ENCODE data around the gene ASS1. TPM values are rescaled to one million over a fixed set of nuclear protein-coding genes. Genes with fewer than 3 reads are reported as not detected.

The ASS1 gene
- polyA plus RNA-seq, 1 experiment = 99.5 TPM

DNA sequence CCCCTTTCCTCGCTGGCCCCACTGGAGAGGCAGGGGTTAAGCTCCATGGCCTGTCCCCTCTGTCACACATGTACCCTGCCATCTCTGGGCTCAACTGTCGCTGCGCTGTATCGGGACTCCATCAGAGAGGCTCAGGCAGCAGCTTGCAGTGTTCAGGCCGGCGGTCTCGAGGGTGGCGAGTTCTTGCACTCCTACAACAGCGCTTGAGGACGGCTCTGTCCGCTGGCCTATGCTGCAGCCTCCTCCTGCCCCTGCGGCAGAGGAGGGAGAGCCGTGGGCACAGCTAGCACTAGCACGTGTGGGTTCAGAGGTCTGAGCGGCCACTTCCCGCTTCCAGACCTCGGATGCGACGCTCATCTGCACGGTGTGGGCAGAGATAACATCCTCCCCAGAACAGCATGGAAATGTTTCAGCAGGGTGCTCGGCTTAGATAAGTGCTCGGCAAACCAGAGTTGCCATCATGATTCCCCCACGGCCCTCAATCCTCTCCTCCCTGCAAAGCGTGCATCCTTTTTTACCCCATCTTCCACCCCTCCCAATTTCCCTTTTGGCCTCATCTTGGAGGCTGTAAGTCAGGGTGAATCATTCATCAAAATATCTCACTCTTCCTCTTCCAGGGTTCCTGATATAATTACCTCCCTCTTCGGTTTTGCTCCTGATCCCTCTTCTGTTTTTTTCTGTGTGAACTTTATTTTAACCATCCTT lies 92.7 kb downstream of the ASS1 start:
- Histone ChIP-seq H3K4me3 (ENCODE audit: low read depth, low read length) (no peak overlapping the region), H3K27ac (ENCODE audit: low read depth, low read length) (no peak overlapping the region), H3K9me3 (ENCODE audit: control insufficient read depth, insufficient read depth, low read length) (no peaks in the 10 kb centered on the region; the same call in 1 of the 2 replicates), H3K27me3 (ENCODE audit: control insufficient read depth, insufficient read depth, low read length) (peaks cover 69% of the 10 kb centered on the region)
- POLR2A ChIA-PET = no interaction called here
- DNase-seq (ENCODE audit: low read depth, low spot score) = no peak
- TF ChIP-seq, protein P1, sequence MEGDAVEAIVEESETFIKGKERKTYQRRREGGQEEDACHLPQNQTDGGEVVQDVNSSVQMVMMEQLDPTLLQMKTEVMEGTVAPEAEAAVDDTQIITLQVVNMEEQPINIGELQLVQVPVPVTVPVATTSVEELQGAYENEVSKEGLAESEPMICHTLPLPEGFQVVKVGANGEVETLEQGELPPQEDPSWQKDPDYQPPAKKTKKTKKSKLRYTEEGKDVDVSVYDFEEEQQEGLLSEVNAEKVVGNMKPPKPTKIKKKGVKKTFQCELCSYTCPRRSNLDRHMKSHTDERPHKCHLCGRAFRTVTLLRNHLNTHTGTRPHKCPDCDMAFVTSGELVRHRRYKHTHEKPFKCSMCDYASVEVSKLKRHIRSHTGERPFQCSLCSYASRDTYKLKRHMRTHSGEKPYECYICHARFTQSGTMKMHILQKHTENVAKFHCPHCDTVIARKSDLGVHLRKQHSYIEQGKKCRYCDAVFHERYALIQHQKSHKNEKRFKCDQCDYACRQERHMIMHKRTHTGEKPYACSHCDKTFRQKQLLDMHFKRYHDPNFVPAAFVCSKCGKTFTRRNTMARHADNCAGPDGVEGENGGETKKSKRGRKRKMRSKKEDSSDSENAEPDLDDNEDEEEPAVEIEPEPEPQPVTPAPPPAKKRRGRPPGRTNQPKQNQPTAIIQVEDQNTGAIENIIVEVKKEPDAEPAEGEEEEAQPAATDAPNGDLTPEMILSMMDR (IDR thresholded peaks at IDR 0.05; ENCODE audit: low read depth, low read length) = no peak
- CTCF ChIA-PET = no interaction called here

DNA sequence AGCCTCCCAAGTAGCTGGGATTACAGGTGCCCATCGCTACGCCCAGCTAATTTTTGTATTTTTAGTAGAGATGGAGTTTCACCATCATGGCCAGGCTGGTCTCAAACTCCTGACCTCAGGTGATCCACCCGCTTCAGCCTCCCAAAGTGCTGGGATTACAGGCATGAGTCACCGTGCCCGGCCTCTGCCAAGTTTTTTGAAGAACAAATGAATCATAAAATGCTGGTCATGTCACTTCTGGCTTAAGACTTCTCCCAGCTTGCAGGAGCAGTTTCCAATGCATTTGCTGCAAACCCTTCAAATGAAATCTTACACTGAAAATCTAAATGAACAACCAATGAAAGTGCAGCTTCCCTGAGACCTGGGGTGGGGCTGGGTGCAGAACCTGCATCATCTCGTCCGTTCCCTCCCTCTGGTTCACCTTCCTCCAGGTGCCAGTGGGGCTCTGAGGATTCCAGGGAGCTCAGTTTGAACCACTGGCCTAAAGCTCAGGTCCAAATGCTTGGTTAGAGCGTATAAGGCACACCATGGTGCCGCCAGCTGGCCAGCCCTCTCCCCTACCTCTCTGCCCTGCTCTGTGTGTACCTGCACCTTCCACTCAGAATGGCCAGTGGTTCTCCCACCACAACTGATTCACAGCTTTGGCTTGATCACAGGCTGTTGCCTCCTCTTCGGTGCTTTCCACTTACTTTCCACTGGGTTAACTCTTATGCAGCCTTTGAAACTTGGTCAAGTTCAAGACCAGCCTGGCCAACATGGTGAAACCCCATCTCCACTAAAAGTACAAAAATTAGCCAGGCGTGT lies 94.9 kb downstream of the ASS1 start:
- ChIA-PET POLR2A (interaction anchor here (0.6 to 0.7 kb wide), 2 partner anchors 10 to 319 kb away, joined by 3 to 15 read pairs; no protein-coding TSS in a partner anchor), CTCF (no interaction called here)
- Histone ChIP-seq H3K9me3 (ENCODE audit: control insufficient read depth, insufficient read depth, low read length) (no peaks in the 10 kb centered on the region; the same call in 1 of the 2 replicates), H3K27ac (ENCODE audit: low read depth, low read length) (no peak overlapping the region), H3K27me3 (ENCODE audit: control insufficient read depth, insufficient read depth, low read length) (peaks cover 70% of the 10 kb centered on the region), H3K4me3 (ENCODE audit: low read depth, low read length) (no peak overlapping the region)
- TF ChIP-seq, protein P1 (IDR thresholded peaks at IDR 0.05; ENCODE audit: low read depth, low read length) = no peak
- DNase-seq (ENCODE audit: low read depth, low spot score) = no peak

DNA sequence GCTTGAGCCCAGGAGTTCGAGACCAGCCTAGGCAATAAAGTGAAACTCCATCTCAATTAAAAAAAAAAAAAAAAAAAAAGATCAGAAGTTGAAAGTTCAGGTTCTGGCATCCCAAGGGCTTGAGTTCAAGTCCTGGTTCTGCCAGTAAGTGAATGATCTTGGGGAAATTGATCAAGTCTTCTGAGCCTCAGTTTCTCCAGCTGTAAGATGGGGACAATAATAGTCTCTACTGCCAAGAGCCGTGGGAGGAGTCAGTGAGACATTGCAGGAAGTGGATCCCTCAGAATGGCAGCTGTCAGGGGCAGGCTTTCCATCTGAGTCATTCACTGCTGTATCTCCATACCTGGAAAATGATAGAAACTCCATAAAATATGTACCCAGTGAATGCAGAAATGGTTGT lies 96.8 kb downstream of the ASS1 start:
- no peaks in the 10 kb centered on the region; the same call in 1 of the 2 replicates for H3K9me3 ChIP-seq (ENCODE audit: control insufficient read depth, insufficient read depth, low read length)
- H3K27me3 ChIP-seq (ENCODE audit: control insufficient read depth, insufficient read depth, low read length) = peaks cover 60% of the 10 kb centered on the region
- H3K4me3 ChIP-seq (ENCODE audit: low read depth, low read length) = no peak overlapping the region
- H3K27ac ChIP-seq (ENCODE audit: low read depth, low read length) = no peak overlapping the region
- TF ChIP-seq, protein P1 (IDR thresholded peaks at IDR 0.05; ENCODE audit: low read depth, low read length) = no peak
- ChIA-PET CTCF (no interaction called here), POLR2A (interaction anchor here (0.6 kb wide), 1 partner anchor 356 kb away, joined by 3 read pairs; no protein-coding TSS in a partner anchor)
- no peak for DNase-seq (ENCODE audit: low read depth, low spot score)

DNA sequence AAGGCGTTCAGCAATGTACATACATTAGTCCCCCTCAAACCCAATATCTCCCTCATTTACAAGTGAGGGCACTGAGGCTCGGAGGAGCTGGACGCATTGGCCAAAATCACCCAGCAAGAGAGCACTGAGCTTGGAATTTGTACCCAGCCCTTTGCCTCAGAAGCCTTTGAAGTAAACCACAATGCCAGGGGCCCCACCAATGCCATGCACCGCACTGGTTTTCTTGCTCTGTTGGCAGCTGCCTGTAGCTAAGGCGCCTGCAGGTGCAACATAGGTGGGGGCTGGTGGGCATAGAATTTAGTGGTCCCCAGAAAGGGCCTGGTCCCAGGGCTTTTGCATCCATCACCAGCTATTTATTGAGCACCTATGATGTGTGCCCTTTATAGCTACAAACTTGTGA lies 97.3 kb downstream of the ASS1 start:
- TF ChIP-seq, protein P1 (IDR thresholded peaks at IDR 0.05; ENCODE audit: low read depth, low read length) = no peak
- DNase-seq (ENCODE audit: low read depth, low spot score) = no peak
- ChIA-PET CTCF (no interaction called here), POLR2A (interaction anchor here (0.6 kb wide), 1 partner anchor 357 kb away, joined by 3 read pairs; no protein-coding TSS in a partner anchor)
- Histone ChIP-seq H3K27me3 (ENCODE audit: control insufficient read depth, insufficient read depth, low read length) (peaks cover 55% of the 10 kb centered on the region), H3K9me3 (ENCODE audit: control insufficient read depth, insufficient read depth, low read length) (no peaks in the 10 kb centered on the region; the same call in 1 of the 2 replicates), H3K27ac (ENCODE audit: low read depth, low read length) (no peak overlapping the region), H3K4me3 (ENCODE audit: low read depth, low read length) (no peak overlapping the region)
